ENCODE measurements around the gene MITF.

The MITF gene

DNA sequence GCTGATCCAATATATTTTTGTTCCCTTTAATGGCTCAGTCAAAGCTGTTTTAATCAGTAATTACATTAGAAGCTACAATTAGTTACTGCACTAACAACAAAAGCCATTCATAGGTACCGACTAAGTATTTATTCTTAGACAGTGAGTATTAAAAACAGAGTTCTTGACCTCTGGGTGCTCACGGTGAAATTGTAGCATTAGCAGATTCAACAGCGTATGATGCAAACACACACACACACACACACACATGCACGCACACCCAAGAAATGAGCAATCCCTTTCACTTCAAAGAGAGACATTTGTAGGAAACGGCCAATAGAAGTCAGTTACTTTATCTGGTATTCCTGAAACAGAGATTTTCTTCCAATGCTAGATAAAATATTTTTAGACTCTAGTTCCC, 27.0 kb upstream of the MITF start:
- Histone ChIP-seq H3K4me2 (ENCODE audit: low read length) (no peak overlapping the region), H3K36me3 (ENCODE audit: insufficient read depth, low read length) (no peaks in the 10 kb centered on the region), H3K4me1 (ENCODE audit: control insufficient read depth, insufficient read depth, low read length) (peaks cover 11% of the 10 kb centered on the region), H3K4me3 (ENCODE audit: low read length) (no peak overlapping the region), H3K27me3 (ENCODE audit: control insufficient read depth, insufficient read depth, low read length) (peaks cover 4% of the 10 kb centered on the region), H3K9me3 (replicated peaks; ENCODE audit: low read length) (no peaks in the 10 kb centered on the region), H3K9ac (ENCODE audit: low read depth, low read length) (no peak overlapping the region)

GRCh38 chr3:69712933-69713332, 26.3 kb upstream of the MITF start:
- H3K4me1 ChIP-seq (ENCODE audit: control insufficient read depth, insufficient read depth, low read length): peaks cover 11% of the 10 kb centered on the region
- H3K9me3 ChIP-seq (replicated peaks; ENCODE audit: low read length): no peaks in the 10 kb centered on the region
- no peaks in the 10 kb centered on the region for H3K36me3 ChIP-seq (ENCODE audit: insufficient read depth, low read length)
- H3K4me2 ChIP-seq (ENCODE audit: low read length): no peak overlapping the region
- H3K27me3 ChIP-seq (ENCODE audit: control insufficient read depth, insufficient read depth, low read length): peaks cover 4% of the 10 kb centered on the region
- no peak overlapping the region for H3K9ac ChIP-seq (ENCODE audit: low read depth, low read length)
- no peak overlapping the region for H3K4me3 ChIP-seq (ENCODE audit: low read length)

DNA sequence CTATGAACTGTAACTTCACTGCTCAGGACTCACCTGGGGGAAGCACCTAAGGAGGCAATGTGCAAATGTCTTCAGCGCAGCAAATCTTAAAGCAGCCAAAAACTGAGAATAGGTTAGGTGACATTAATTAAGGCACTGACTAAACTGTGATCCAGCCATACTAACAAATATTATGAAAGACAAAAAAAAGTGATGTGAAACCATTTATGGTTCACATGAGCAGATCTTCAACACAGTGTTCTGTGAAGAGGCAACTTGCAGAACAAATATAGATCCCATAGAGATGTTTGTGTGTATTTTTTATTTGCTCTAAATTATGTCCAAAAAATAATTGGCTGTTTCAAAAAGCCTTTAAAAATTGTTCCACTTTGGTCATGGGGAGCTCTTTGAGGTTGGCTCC, 24.1 kb upstream of the MITF start:
- Histone ChIP-seq H3K9me3 (replicated peaks; ENCODE audit: low read length) (no peaks in the 10 kb centered on the region), H3K4me2 (ENCODE audit: low read length) (no peak overlapping the region), H3K9ac (ENCODE audit: low read depth, low read length) (no peak overlapping the region), H3K36me3 (ENCODE audit: insufficient read depth, low read length) (no peaks in the 10 kb centered on the region), H3K4me3 (ENCODE audit: low read length) (no peak overlapping the region), H3K27me3 (ENCODE audit: control insufficient read depth, insufficient read depth, low read length) (peaks cover 9% of the 10 kb centered on the region), H3K4me1 (ENCODE audit: control insufficient read depth, insufficient read depth, low read length) (peaks cover 8% of the 10 kb centered on the region)

DNA sequence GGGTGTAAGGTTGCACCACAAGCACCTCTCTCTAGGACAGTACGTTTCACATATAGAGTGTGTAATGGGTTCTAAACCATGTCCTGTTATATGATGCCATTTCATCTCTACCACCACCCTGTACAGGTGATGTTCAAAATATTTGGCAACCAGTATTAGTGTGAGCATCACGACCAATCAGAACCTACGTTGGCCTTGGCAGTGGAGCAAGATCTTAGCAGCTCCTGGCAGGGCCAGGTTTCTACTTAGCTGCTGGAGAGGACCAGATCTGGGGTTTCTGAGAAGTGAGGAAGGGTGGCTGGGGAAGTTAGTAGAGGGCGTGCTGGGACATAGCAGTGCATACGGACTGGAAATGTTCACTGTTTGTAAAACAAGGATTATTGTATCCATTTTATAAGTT, 23.1 kb upstream of the MITF start:
- no peak overlapping the region for H3K4me2 ChIP-seq (ENCODE audit: low read length)
- H3K4me1 ChIP-seq (ENCODE audit: control insufficient read depth, insufficient read depth, low read length): no peaks in the 10 kb centered on the region
- peaks cover 19% of the 10 kb centered on the region for H3K27me3 ChIP-seq (ENCODE audit: control insufficient read depth, insufficient read depth, low read length)

GRCh38 chr3:69718866-69719586, 20.2 kb upstream of the MITF start:
- Histone ChIP-seq H3K4me1 (ENCODE audit: control insufficient read depth, insufficient read depth, low read length) (no peaks in the 10 kb centered on the region), H3K9me3 (replicated peaks; ENCODE audit: low read length) (no peaks in the 10 kb centered on the region), H3K27me3 (ENCODE audit: control insufficient read depth, insufficient read depth, low read length) (peaks cover 26% of the 10 kb centered on the region), H3K36me3 (ENCODE audit: insufficient read depth, low read length) (no peaks in the 10 kb centered on the region), H3K4me2 (ENCODE audit: low read length) (no peak overlapping the region), H3K9ac (ENCODE audit: low read depth, low read length) (no peak overlapping the region), H3K4me3 (ENCODE audit: low read length) (no peak overlapping the region)

More for the DNA sequence above, 23.1 kb upstream of the MITF start:
- Histone ChIP-seq H3K9me3 (replicated peaks; ENCODE audit: low read length) (no peaks in the 10 kb centered on the region), H3K36me3 (ENCODE audit: insufficient read depth, low read length) (no peaks in the 10 kb centered on the region), H3K4me3 (ENCODE audit: low read length) (no peak overlapping the region), H3K9ac (ENCODE audit: low read depth, low read length) (no peak overlapping the region)

- Histone ChIP-seq H3K4me1 (ENCODE audit: control insufficient read depth, insufficient read depth, low read length) (no peaks in the 10 kb centered on the region), H3K9me3 (replicated peaks; ENCODE audit: low read length) (no peaks in the 10 kb centered on the region), H3K9ac (ENCODE audit: low read depth, low read length) (no peak overlapping the region), H3K4me3 (ENCODE audit: low read length) (no peak overlapping the region), H3K4me2 (ENCODE audit: low read length) (no peak overlapping the region), H3K27me3 (ENCODE audit: control insufficient read depth, insufficient read depth, low read length) (peaks cover 26% of the 10 kb centered on the region), H3K36me3 (ENCODE audit: insufficient read depth, low read length) (no peaks in the 10 kb centered on the region)
Measured at GRCh38 chr3:69719587-69720122, 19.6 kb upstream of the MITF start.

DNA sequence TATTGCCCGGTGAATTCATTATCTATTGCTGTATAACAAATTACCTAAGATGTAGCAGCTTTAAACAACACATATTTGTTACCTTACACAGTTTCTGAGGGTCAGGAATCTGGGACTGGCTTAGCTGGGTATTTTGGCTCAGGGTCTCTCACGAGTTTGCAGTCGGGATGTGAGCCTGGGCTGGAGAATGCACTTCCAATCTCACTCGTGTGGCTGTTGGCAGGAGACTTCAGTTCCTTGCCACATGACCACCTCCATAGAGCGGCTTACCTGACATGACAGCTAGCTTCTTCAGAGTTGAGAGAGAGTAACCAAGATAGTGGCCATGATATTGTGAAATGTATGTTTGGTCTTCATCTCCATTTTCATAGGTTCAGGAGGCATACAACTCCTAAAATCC, 18.4 kb upstream of the MITF start:
- Histone ChIP-seq H3K9ac (ENCODE audit: low read depth, low read length) (no peak overlapping the region), H3K4me3 (ENCODE audit: low read length) (no peak overlapping the region), H3K4me2 (ENCODE audit: low read length) (no peak overlapping the region), H3K36me3 (ENCODE audit: insufficient read depth, low read length) (no peaks in the 10 kb centered on the region), H3K27me3 (ENCODE audit: control insufficient read depth, insufficient read depth, low read length) (peaks cover 30% of the 10 kb centered on the region), H3K9me3 (replicated peaks; ENCODE audit: low read length) (no peaks in the 10 kb centered on the region), H3K4me1 (ENCODE audit: control insufficient read depth, insufficient read depth, low read length) (no peaks in the 10 kb centered on the region)

DNA sequence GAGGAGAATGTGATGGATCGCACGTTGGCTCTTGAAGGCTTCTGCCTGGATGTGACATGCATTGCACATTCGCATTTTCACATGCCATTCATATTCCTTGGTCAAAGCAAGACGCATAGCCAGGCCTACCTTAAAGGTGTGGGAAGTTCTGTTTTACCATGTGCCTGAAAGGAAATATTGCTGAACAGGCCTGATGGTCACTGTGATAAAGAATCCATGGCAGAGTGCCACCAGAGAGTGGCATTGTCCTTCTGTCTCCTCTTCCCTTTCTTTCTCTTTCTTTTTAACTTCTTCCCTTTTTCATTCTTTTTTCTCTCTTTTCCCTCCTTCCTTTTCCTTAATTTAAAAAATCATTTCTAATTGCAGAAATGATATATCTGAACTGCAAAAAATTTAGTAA, 15.9 kb upstream of the MITF start:
- Histone ChIP-seq H3K36me3 (ENCODE audit: insufficient read depth, low read length) (no peaks in the 10 kb centered on the region), H3K27me3 (ENCODE audit: control insufficient read depth, insufficient read depth, low read length) (peaks cover 35% of the 10 kb centered on the region), H3K9me3 (replicated peaks; ENCODE audit: low read length) (no peaks in the 10 kb centered on the region), H3K4me1 (ENCODE audit: control insufficient read depth, insufficient read depth, low read length) (no peaks in the 10 kb centered on the region), H3K9ac (ENCODE audit: low read depth, low read length) (no peak overlapping the region), H3K4me3 (ENCODE audit: low read length) (no peak overlapping the region), H3K4me2 (ENCODE audit: low read length) (no peak overlapping the region)

GRCh38 chr3:69724722-69725435, 14.4 kb upstream of the MITF start:
- Histone ChIP-seq H3K9me3 (replicated peaks; ENCODE audit: low read length) (no peaks in the 10 kb centered on the region), H3K4me1 (ENCODE audit: control insufficient read depth, insufficient read depth, low read length) (no peaks in the 10 kb centered on the region), H3K4me2 (ENCODE audit: low read length) (no peak overlapping the region), H3K9ac (ENCODE audit: low read depth, low read length) (no peak overlapping the region), H3K36me3 (ENCODE audit: insufficient read depth, low read length) (no peaks in the 10 kb centered on the region), H3K27me3 (ENCODE audit: control insufficient read depth, insufficient read depth, low read length) (peaks cover 28% of the 10 kb centered on the region), H3K4me3 (ENCODE audit: low read length) (no peak overlapping the region)

- Histone ChIP-seq H3K4me3 (ENCODE audit: low read length) (no peak overlapping the region), H3K9ac (ENCODE audit: low read depth, low read length) (no peak overlapping the region), H3K27me3 (ENCODE audit: control insufficient read depth, insufficient read depth, low read length) (peaks cover 17% of the 10 kb centered on the region), H3K9me3 (replicated peaks; ENCODE audit: low read length) (no peaks in the 10 kb centered on the region), H3K36me3 (ENCODE audit: insufficient read depth, low read length) (no peaks in the 10 kb centered on the region), H3K4me1 (ENCODE audit: control insufficient read depth, insufficient read depth, low read length) (no peaks in the 10 kb centered on the region), H3K4me2 (ENCODE audit: low read length) (no peak overlapping the region)
Measured at GRCh38 chr3:69725994-69726571, 13.2 kb upstream of the MITF start.

GRCh38 chr3:69729147-69729919, 9.9 kb upstream of the MITF start:
- H3K9ac ChIP-seq (ENCODE audit: low read depth, low read length): no peak overlapping the region
- no peaks in the 10 kb centered on the region for H3K9me3 ChIP-seq (replicated peaks; ENCODE audit: low read length)
- no peak overlapping the region for H3K4me3 ChIP-seq (ENCODE audit: low read length)
- peaks cover 18% of the 10 kb centered on the region for H3K27me3 ChIP-seq (ENCODE audit: control insufficient read depth, insufficient read depth, low read length)
- H3K36me3 ChIP-seq (ENCODE audit: insufficient read depth, low read length): no peaks in the 10 kb centered on the region
- H3K4me2 ChIP-seq (ENCODE audit: low read length): no peak overlapping the region
- H3K4me1 ChIP-seq (ENCODE audit: control insufficient read depth, insufficient read depth, low read length): no peaks in the 10 kb centered on the region

Data from skeletal muscle satellite cell (primary cell).